HG02970 (cell line): Measurements from ENCODE around the gene RUVBL2.
"Not testable (repeated sequence)": the region's sequence is repeated elsewhere in the genome, so short reads cannot be mapped to it uniquely, and the experiment has no call there.

ENCODE experiments used
- ATAC-seq: cut with Tn5 transposase; IDR thresholded peaks from one replicate; pipeline ENCODE4 v1.9.1; 2021; ENCODE audit warnings: mild to moderate bottlenecking, moderate library complexity, moderate number of reproducible peaks; ENCODE audit not compliant: unreplicated experiment, low FRiP score

Gene RUVBL2

DNA sequence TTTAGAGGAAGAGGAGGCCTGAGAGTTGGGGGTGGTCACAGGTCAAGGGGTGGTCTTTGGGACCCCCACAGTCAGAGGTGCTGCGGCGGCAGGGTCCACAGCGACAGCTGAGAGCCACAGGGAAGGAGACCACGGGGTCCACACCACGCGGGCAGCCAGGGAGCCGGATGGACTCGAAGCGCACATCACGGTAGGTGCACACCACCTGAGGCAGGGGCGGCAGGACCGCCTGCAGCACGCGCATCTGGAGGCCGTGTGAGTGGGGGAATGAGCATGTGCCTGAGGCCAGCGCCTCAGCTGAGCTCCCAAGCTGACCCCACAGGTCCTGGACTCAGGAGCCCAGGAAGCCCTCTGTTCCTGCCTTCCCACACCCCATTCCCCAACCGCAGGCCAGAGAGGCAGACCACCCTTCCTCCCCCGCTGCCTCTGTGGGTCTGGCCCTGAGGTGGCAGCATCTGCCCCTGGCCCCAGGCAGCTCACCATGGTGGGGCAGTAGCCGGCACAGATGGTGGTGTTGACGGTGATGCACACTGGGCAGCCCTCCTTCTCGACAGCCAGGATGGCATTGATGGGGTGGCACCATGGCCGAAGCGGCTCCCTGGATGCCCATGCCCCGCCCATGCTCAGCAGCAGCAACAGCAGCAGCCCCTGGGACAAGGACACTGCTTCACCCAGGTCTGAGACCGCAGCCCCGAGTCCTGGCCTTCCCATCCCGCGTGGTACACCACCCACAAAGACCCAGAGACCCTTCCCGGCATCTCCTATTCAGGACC lies 22.6 kb downstream of the RUVBL2 start:
- ATAC-seq, result no peak

- no peak for ATAC-seq
Measured at GRCh38 chr19:49017041-49017665, 23.5 kb downstream of the RUVBL2 start, which contains the start of gene LHB. Gene LHB (minus strand): TSS chr19:49017091. CDS start chr19:49017081, 10 bp downstream.

DNA sequence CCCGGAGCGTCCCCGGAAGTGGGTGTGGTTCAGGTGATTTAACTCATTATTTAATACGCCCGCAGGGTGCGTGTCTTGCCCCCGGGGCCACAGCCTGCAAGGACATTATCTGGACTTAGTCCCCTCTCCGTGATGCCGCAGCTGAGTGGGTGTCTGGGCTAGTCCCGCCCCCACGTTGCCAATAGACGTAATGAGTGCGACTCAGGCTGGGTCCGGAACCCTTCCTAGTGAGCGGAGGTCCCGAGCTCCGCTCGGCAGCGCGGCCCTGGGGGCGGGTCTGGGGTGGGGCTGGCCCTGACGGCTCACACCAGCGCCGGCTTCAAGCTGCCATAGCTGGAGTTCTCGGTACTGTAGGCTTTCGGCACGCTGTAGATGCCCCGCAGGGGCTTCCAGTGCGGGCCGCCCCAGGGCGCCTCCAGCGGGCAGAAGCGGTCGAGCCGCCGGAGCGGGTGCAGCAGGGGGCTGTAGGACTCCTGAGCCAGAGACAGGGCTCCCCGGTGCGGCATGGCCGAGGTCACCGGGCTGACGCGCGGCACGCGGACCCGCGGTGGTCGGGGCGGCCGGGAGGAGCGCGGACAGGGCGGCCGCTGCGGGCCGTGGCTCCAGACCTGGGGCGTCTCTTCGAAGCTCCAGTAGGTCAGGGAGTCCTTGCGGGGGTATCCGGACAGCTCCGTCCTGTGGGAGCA lies 24.1 kb downstream of the RUVBL2 start:
- ATAC-seq, result no peak

GRCh38 chr19:49018388-49019241 lies 24.9 kb downstream of the RUVBL2 start:
- ATAC-seq, result not testable (repeated sequence)

GRCh38 chr19:49019242-49019932 lies 25.7 kb downstream of the RUVBL2 start:
- ATAC-seq, result no peak

DNA sequence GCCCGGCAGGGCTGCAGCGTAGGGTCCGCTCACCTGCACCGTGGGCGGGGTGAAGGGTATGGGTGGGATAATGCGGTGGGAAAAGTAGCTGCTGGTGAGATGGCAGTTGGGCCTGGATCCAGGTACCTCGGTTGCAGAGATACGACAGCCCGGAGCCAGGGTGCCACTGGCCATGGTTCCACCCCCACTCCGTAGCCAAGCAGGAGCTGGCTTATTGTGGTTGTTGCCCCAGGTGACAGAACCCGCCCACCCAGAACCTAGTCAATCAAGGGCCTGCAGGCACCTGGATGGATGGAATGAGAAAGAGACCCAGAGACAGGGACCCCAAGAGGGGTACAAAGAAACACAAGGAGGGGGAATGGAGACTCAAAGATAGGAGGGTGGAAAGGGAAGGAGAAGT lies 26.7 kb downstream of the RUVBL2 start:
- ATAC-seq, result no peak

- ATAC-seq, result no peak
Measured at GRCh38 chr19:49020931-49021895, 27.5 kb downstream of the RUVBL2 start.

DNA sequence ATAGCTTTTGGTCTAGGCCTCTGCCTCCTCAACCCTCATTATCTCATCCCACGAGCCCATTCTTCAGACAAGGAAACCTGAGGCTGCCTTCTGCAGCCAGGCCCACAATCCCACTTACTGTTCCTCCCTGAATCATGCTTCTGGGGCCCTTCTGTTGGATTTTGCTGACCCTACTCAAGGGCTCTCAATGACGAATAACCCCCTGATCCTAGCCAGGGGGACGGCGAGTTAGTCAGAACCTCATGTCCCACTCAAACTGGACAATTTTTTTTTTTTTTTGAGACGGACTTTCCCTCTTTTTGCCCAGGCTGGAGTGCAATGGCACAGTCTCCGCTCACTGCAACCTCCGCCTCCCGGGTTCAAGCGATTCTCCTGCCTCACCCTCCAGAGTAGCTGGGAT lies 28.4 kb downstream of the RUVBL2 start:
- no peak for ATAC-seq

DNA sequence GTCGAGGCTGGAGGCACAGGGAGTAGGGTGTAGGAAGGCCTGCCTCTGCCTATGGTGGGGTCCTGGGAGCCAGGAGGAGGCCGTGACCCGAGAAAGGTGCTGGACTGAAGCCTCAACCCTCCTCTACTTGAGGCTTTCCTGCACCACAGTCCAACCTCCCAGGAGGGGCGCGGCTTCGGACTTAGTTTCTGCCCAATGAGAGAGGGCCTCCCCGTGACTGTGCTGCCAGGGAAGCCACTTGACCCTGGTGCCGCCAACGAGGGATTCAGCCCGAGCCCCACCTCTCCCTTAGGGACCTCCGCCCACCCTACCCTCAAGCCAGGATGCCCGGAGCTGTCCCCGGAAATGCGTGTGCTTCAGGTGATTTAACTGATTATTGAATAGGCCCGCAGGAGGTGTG lies 30.5 kb downstream of the RUVBL2 start, which contains the start of gene CGB3:
CGB3 (minus strand) TSS at position 101 of the 400 bp plus-strand sequence. CDS start 362 bp downstream, outside the sequence.
- not testable (repeated sequence) for ATAC-seq

DNA sequence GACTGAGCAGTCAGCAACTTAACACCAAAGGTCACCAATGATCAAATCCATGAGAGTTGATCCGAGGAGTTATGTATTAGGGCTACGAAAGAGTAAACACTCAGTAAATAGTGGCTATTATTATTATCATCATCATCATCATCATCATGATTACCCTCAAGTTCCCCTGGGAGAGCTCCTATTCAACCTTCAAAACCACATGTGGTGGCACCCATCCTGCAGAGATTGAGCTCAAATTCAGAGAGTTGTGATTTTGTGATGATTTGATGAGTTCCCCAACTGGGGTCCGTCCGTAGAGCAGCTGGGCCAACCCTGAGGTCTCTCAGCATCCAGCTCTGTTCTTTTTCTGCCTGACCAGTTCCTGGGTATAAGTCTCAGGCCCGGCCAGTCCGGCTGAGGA lies 31.4 kb downstream of the RUVBL2 start:
- ATAC-seq, result not testable (repeated sequence)

GRCh38 chr19:49025599-49025998 lies 31.9 kb downstream of the RUVBL2 start:
- not testable (repeated sequence) for ATAC-seq

DNA sequence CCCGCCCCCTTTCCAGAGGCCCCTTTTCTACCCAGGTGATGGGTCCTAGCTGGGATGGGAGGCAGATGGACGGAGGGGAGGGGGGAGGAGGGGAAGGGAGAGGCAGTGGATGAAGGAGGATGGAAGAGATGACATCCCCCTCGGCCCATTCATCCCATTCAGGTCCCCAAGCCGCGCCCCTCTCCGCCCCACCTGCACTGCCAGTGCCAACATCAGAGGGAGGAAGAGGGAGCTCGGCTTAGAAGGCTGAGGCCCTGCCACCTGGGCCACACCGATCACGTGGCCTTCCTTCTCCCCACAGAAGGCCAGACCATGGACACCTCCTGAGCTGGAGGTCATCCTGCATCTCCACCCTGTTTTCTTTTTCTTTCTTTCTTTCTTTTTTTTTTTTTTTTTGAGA lies 35.0 kb downstream of the RUVBL2 start:
- not testable (repeated sequence) for ATAC-seq

GRCh38 chr19:49029749-49030148 lies 36.1 kb downstream of the RUVBL2 start:
- ATAC-seq, result not testable (repeated sequence)

DNA sequence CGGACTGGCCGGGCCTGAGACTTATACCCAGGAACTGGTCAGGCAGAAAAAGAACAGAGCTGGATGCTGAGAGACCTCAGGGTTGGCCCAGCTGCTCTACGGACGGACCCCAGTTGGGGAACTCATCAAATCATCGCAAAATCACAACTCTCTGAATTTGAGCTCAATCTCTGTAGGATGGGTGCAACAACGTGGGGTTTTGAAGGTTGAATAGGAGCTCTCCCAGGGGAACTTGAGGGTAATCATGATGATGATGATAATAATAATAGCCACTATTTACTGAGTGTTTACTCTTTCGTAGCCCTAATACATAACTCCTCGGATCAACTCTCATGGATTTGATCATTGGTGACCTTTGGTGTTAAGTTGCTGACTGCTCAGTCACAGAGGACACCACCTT lies 36.6 kb downstream of the RUVBL2 start:
- ATAC-seq, result not testable (repeated sequence)

GRCh38 chr19:49031642-49032301 lies 38.1 kb downstream of the RUVBL2 start, which contains the start of gene CGB2:
Gene CGB2 (plus strand): TSS chr19:49031890. CDS start chr19:49032096, 206 bp downstream.
- not testable (repeated sequence) for ATAC-seq

DNA sequence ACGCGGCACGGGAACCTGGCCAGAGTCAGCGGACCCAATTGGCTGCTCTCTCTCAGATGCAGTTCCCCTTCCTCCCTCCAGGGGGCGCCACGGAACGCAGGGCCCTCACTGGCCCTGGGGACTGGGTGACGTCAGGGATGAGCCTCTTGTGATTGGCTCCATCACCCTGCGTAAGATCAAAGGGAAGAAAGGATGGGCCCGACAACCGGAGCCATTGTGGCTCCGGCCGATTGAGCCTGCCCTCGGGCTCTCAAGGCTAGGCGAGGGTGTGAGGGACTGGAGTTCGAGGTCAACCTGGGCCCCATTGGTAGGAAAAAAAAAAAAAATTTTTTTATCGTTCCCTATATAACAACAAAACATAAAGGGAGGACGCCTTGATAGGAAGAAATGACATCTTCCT lies 43.1 kb downstream of the RUVBL2 start, which contains the start of gene CGB1:
CGB1 (minus strand) TSS at position 81 of the 400 bp plus-strand sequence. CDS start 184 bp downstream, outside the sequence.
- not testable (repeated sequence) for ATAC-seq

DNA sequence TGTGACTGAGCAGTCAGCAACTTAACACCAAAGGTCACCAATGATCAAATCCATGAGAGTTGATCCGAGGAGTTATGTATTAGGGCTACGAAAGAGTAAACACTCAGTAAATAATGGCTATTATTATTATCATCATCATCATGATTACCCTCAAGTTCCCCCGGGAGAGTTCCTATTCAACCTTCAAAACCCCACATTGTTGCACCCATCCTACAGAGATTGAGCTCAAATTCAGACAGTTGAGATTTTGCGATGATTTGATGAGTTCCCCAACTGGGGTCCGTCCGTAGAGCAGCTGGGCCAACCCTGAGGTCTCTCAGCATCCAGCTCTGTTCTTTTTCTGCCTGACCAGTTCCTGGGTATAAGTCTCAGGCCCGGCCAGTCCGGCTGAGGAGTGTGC lies 44.4 kb downstream of the RUVBL2 start:
- not testable (repeated sequence) for ATAC-seq
